Astrocyte (in vitro differentiated cells and primary cell): ENCODE results near the gene NTSR1. TPM values are rescaled to one million over a fixed set of nuclear protein-coding genes. Genes with fewer than 3 reads are reported as not detected.

Source experiments
- DNase-seq: peaks from one replicate; pipeline ENCODE4 v3.0.0-alpha.2; 2010; ENCODE audit warnings: low read depth
- FAIRE-seq: peaks from 2 replicates; lab custom pipeline; 2011; peaks lifted over from hg19 to GRCh38; lab: Jason Lieb, UNC
- H2AFZ ChIP-seq: 2 replicates; pipeline ENCODE4 v1.6.0; 2012; ENCODE audit warnings: low read depth, low read length, inconsistent platforms
- H3K27ac ChIP-seq: 2 replicates; pipeline ENCODE4 v1.5.1; 2011; ENCODE audit warnings: low read depth, low read length, inconsistent platforms
- H3K27me3 ChIP-seq: 2 replicates; pipeline ENCODE4 v1.6.0; 2011; ENCODE audit warnings: low read length, inconsistent platforms; ENCODE audit not compliant: insufficient read depth
- H3K36me3 ChIP-seq: 2 replicates; pipeline ENCODE4 v1.5.1; 2011; ENCODE audit warnings: low read length, inconsistent platforms; ENCODE audit not compliant: insufficient read depth
- H3K4me1 ChIP-seq: 2 replicates; pipeline ENCODE4 v1.5.1; 2011; ENCODE audit warnings: low read length, inconsistent platforms; ENCODE audit not compliant: insufficient read depth
- H3K4me2 ChIP-seq: 2 replicates; pipeline ENCODE4 v1.6.0; 2012; ENCODE audit warnings: low read length, inconsistent platforms
- H3K4me3 ChIP-seq: 2 replicates; pipeline ENCODE4 v1.5.1; 2011; ENCODE audit warnings: low read depth, mild to moderate bottlenecking, low read length, inconsistent platforms; ENCODE audit not compliant: insufficient read depth
- H3K79me2 ChIP-seq: 2 replicates; pipeline ENCODE4 v1.6.0; 2012; ENCODE audit warnings: mild to moderate bottlenecking, low read length, inconsistent platforms; ENCODE audit not compliant: insufficient read depth
- H3K9ac ChIP-seq: 2 replicates; pipeline ENCODE4 v1.6.0; 2012; ENCODE audit warnings: mild to moderate bottlenecking, low read length, inconsistent platforms
- H3K9me3 ChIP-seq: 2 replicates; pipeline ENCODE4 v1.5.1; 2012; ENCODE audit warnings: low read depth, mild to moderate bottlenecking, low read length, inconsistent platforms; ENCODE audit not compliant: insufficient read depth
- H4K20me1 ChIP-seq: 2 replicates; pipeline ENCODE4 v1.6.0; 2012; ENCODE audit warnings: low read length, inconsistent platforms; ENCODE audit not compliant: insufficient read depth
- H3K27ac Mint-ChIP-seq: one replicate; pipeline ENCODE4 v1.8.0; 2021; ENCODE audit warnings: mild to moderate bottlenecking, mixed read lengths; ENCODE audit not compliant: unreplicated experiment
- H3K27me3 Mint-ChIP-seq: one replicate; pipeline ENCODE4 v1.8.0; 2021; ENCODE audit warnings: low read depth, mixed read lengths; ENCODE audit not compliant: unreplicated experiment
- H3K36me3 Mint-ChIP-seq: one replicate; pipeline ENCODE4 v1.8.0; 2021; ENCODE audit warnings: low read depth, mixed read lengths; ENCODE audit not compliant: unreplicated experiment
- H3K4me1 Mint-ChIP-seq: one replicate; pipeline ENCODE4 v1.8.0; 2021; ENCODE audit warnings: low read depth, mixed read lengths; ENCODE audit not compliant: unreplicated experiment
- H3K4me3 Mint-ChIP-seq: one replicate; pipeline ENCODE4 v1.8.0; 2021; ENCODE audit warnings: mild to moderate bottlenecking, moderate library complexity, mixed read lengths; ENCODE audit not compliant: unreplicated experiment
- H3K9me3 Mint-ChIP-seq: one replicate; pipeline ENCODE4 v1.8.0; 2021; ENCODE audit warnings: mild to moderate bottlenecking, mixed read lengths; ENCODE audit not compliant: unreplicated experiment
- EZH2 ChIP-seq: IDR thresholded peaks from 2 replicates; pipeline ENCODE4 v1.6.1; 2012; ENCODE audit warnings: mild to moderate bottlenecking, low read length, inconsistent platforms; ENCODE audit not compliant: insufficient read depth
- total RNA-seq: library from RNA; stranded (reverse); gene quantifications from 2 replicates; pipeline ENCODE4 v1.2.1, GENCODE V29; 2021
- TF ChIP-seq, protein P1 (sequence below): IDR thresholded peaks from 2 replicates; pipeline ENCODE4 v1.5.1; 2011; ENCODE audit warnings: low read depth, mild to moderate bottlenecking, inconsistent platforms, low read length, moderate library complexity; ENCODE audit not compliant: insufficient read depth

The NTSR1 gene
- total RNA-seq, 1 donor from 2014 or later = 0.16 TPM

DNA sequence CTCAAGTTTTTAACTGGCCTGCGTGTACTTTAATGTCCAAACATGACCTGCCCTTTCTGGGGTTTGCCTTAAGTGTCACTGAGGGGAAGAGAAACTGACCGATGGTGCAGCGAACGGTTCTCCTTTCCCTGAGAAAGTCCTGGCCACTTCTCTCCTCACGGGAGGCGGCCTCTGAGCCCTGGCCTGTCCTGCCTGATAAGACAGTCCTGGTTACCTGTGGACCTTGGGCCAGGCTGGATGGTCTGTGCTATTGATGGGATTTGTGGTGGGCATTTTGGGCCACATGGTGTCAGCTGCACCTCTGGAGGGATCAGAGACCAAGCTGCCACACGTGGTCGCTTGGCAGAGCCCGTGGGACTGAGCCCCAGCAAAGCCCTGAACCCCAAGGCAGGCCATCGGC is 11.6 kb upstream of the NTSR1 start:
- no peak overlapping the region for H3K4me2 ChIP-seq

DNA sequence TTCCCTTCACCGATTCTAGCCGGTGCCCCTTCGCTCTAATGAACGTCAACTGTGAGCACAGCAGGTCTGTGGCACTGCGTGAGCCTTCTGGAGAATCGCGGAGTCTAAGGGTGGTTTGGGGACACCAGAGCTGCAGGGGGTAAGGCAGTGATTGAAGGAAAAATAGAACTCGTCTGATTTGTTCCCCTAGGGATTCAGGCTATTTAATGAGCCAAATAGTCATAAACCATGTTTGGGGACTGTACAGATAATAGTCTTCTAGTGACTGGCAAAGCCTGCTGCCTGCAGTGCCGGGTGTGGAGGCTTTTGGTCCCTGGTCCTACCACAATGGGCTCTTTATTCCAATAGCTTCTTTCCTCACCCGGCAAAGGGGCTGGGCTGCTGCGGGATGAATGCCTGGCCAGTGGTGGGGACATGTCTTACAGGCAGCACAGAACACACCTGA is 11.1 kb upstream of the NTSR1 start:
- TF ChIP-seq EZH2 = peak; percentile 9
- TF ChIP-seq, protein P1, sequence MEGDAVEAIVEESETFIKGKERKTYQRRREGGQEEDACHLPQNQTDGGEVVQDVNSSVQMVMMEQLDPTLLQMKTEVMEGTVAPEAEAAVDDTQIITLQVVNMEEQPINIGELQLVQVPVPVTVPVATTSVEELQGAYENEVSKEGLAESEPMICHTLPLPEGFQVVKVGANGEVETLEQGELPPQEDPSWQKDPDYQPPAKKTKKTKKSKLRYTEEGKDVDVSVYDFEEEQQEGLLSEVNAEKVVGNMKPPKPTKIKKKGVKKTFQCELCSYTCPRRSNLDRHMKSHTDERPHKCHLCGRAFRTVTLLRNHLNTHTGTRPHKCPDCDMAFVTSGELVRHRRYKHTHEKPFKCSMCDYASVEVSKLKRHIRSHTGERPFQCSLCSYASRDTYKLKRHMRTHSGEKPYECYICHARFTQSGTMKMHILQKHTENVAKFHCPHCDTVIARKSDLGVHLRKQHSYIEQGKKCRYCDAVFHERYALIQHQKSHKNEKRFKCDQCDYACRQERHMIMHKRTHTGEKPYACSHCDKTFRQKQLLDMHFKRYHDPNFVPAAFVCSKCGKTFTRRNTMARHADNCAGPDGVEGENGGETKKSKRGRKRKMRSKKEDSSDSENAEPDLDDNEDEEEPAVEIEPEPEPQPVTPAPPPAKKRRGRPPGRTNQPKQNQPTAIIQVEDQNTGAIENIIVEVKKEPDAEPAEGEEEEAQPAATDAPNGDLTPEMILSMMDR = no peak
- Histone ChIP-seq H3K9me3 (no peaks in the 10 kb centered on the region), H2AFZ (no peak overlapping the region), H3K27me3 (peaks cover 14% of the 10 kb centered on the region), H3K9ac (no peak overlapping the region), H4K20me1 (no peaks in the 10 kb centered on the region), H3K27ac (no peak overlapping the region), H3K4me3 (no peak overlapping the region), H3K4me1 (no peaks in the 10 kb centered on the region), H3K79me2 (no peaks in the 10 kb centered on the region), H3K36me3 (no peaks in the 10 kb centered on the region), H3K4me2 (no peak overlapping the region)
- H3K9me3 Mint-ChIP-seq = no peaks in the 10 kb centered on the region
- H3K4me1 Mint-ChIP-seq = peaks cover 5% of the 10 kb centered on the region
- no peak for FAIRE-seq
- peaks cover 64% of the 10 kb centered on the region for H3K27me3 Mint-ChIP-seq
- H3K4me3 Mint-ChIP-seq = no peak overlapping the region
- H3K27ac Mint-ChIP-seq = no peak overlapping the region
- no peak for DNase-seq
- peaks cover 3% of the 10 kb centered on the region for H3K36me3 Mint-ChIP-seq

More for the DNA sequence above, 11.6 kb upstream of the NTSR1 start:
- Histone ChIP-seq H3K79me2 (no peaks in the 10 kb centered on the region), H3K4me1 (no peaks in the 10 kb centered on the region), H3K9ac (no peak overlapping the region), H4K20me1 (no peaks in the 10 kb centered on the region), H3K27me3 (peaks cover 14% of the 10 kb centered on the region), H3K9me3 (no peaks in the 10 kb centered on the region), H3K4me3 (no peak overlapping the region), H3K36me3 (no peaks in the 10 kb centered on the region), H2AFZ (no peak overlapping the region), H3K27ac (no peak overlapping the region)
- peaks cover 62% of the 10 kb centered on the region for H3K27me3 Mint-ChIP-seq
- peaks cover 5% of the 10 kb centered on the region for H3K4me1 Mint-ChIP-seq
- H3K4me3 Mint-ChIP-seq = no peak overlapping the region
- DNase-seq (no peak), FAIRE-seq (no peak)
- H3K36me3 Mint-ChIP-seq = peaks cover 3% of the 10 kb centered on the region
- no peaks in the 10 kb centered on the region for H3K9me3 Mint-ChIP-seq
- TF ChIP-seq EZH2 = peak; percentile 24
- TF ChIP-seq, protein P1 = no peak
- no peak overlapping the region for H3K27ac Mint-ChIP-seq

DNA sequence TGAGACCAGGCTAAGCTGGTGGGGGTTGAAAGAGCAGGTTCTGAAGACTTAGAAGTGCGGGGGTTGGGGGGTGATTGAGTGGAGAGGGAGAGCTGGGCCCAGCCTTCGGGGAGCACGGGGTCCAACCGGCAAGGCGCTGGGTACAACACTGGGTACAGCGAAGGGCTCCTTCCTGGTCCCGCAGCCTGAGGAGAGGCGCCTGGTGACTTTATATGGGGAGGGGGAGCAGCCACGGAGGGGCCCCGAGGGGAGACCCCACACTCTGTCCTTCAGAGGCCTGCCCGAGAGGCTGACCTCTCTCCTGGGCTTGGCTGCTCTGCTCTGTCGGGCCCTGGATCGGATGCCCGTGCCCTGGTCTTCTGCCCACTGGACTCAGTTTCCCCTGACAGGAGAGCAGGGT is 10.4 kb upstream of the NTSR1 start:
- Mint-ChIP-seq H3K9me3 (no peaks in the 10 kb centered on the region), H3K4me3 (no peak overlapping the region), H3K36me3 (peaks cover 3% of the 10 kb centered on the region), H3K4me1 (peaks cover 5% of the 10 kb centered on the region), H3K27me3 (peaks cover 63% of the 10 kb centered on the region), H3K27ac (no peak overlapping the region)
- H3K4me2 ChIP-seq = no peak overlapping the region
- H3K36me3 ChIP-seq = no peaks in the 10 kb centered on the region
- no peak overlapping the region for H3K4me3 ChIP-seq
- no peak overlapping the region for H3K27ac ChIP-seq
- peaks cover 11% of the 10 kb centered on the region for H3K27me3 ChIP-seq
- no peaks in the 10 kb centered on the region for H4K20me1 ChIP-seq
- DNase-seq = no peak
- H2AFZ ChIP-seq = no peak overlapping the region
- no peak for FAIRE-seq
- H3K9me3 ChIP-seq = no peaks in the 10 kb centered on the region
- TF ChIP-seq, protein P1 = no peak
- TF ChIP-seq EZH2 = no peak
- no peak overlapping the region for H3K9ac ChIP-seq
- H3K79me2 ChIP-seq = no peaks in the 10 kb centered on the region
- H3K4me1 ChIP-seq = peaks cover 4% of the 10 kb centered on the region
